ENCODE results near the gene CDKL2. TPM values are rescaled to one million over a fixed set of nuclear protein-coding genes. Genes with fewer than 3 reads are reported as not detected.
A peak's percentile ranks its signal among the peaks of the same experiment; 100 is the strongest.

The CDKL2 gene
- total RNA-seq, 1 donor from 2014 or later = 2.9 TPM

GRCh38 chr4:75633846-75634245 is 3.5 kb upstream of the CDKL2 start:
- no peaks in the 10 kb centered on the region for H3F3A ChIP-seq (ENCODE audit: low read depth)
- no peaks in the 10 kb centered on the region for H3K27me3 ChIP-seq
- no peak overlapping the region for H3K4me2 ChIP-seq
- H4K20me1 ChIP-seq (ENCODE audit: low read depth) = no peaks in the 10 kb centered on the region
- no peak overlapping the region for H3K4me3 ChIP-seq
- H3K79me2 ChIP-seq (ENCODE audit: low read depth) = no peaks in the 10 kb centered on the region
- Mint-ChIP-seq H3K4me1 (peaks cover 8% of the 10 kb centered on the region), H3K27me3 (ENCODE audit: insufficient read depth, low read depth) (peaks cover 3% of the 10 kb centered on the region), H3K36me3 (no peaks in the 10 kb centered on the region), H3K27ac (no peak overlapping the region), H3K4me3 (no peak overlapping the region), H3K9me3 (no peaks in the 10 kb centered on the region)
- no peaks in the 10 kb centered on the region for H3K36me3 ChIP-seq
- TF ChIP-seq EZH2phosphoT487 (IDR thresholded peaks at IDR 0.05) (no peak), CTCF (IDR thresholded peaks at IDR 0.05) (no peak), EZH2 (IDR thresholded peaks at IDR 0.05) (no peak)
- H2AFZ ChIP-seq (replicated peaks) = no peak overlapping the region
- H3K4me1 ChIP-seq = peaks cover 4% of the 10 kb centered on the region
- H3K9me3 ChIP-seq (ENCODE audit: low read depth) = no peaks in the 10 kb centered on the region
- H3K27ac ChIP-seq = no peak overlapping the region
- no peak for DNase-seq (ENCODE audit: low spot score)
- no peak overlapping the region for H3K9ac ChIP-seq

GRCh38 chr4:75630937-75631329 is 605 bp upstream of the CDKL2 start:
- H3K27ac ChIP-seq = no peak overlapping the region
- H3K36me3 ChIP-seq = no peaks in the 10 kb centered on the region
- H3F3A ChIP-seq (ENCODE audit: low read depth) = no peaks in the 10 kb centered on the region
- H3K4me1 ChIP-seq = peaks cover 4% of the 10 kb centered on the region
- H3K27ac Mint-ChIP-seq = no peak overlapping the region
- peak overlapping the region; percentile 87 for H3K4me3 Mint-ChIP-seq
- no peak for DNase-seq (ENCODE audit: low spot score)
- no peak overlapping the region for H3K9ac ChIP-seq
- peaks cover 8% of the 10 kb centered on the region for H3K4me1 Mint-ChIP-seq
- H4K20me1 ChIP-seq (ENCODE audit: low read depth) = no peaks in the 10 kb centered on the region
- H3K4me2 ChIP-seq = peak overlapping the region; percentile 77
- no peaks in the 10 kb centered on the region for H3K9me3 ChIP-seq (ENCODE audit: low read depth)
- H3K27me3 ChIP-seq = no peaks in the 10 kb centered on the region
- no peaks in the 10 kb centered on the region for H3K36me3 Mint-ChIP-seq
- H3K27me3 Mint-ChIP-seq (ENCODE audit: insufficient read depth, low read depth) = peaks cover 3% of the 10 kb centered on the region
- no peak for TF ChIP-seq CTCF (IDR thresholded peaks at IDR 0.05)
- TF ChIP-seq EZH2phosphoT487 (IDR thresholded peaks at IDR 0.05) = no peak
- no peak for TF ChIP-seq EZH2 (IDR thresholded peaks at IDR 0.05)
- H2AFZ ChIP-seq (replicated peaks) = peak overlapping the region; percentile 75
- no peaks in the 10 kb centered on the region for H3K9me3 Mint-ChIP-seq
- H3K79me2 ChIP-seq (ENCODE audit: low read depth) = no peaks in the 10 kb centered on the region
- peak overlapping the region; percentile 57 for H3K4me3 ChIP-seq

- H3K4me3 Mint-ChIP-seq = peak overlapping the region; percentile 70
- H3K9ac ChIP-seq = no peak overlapping the region
- peaks cover 2% of the 10 kb centered on the region for H3K27me3 Mint-ChIP-seq (ENCODE audit: insufficient read depth, low read depth)
- H3K36me3 ChIP-seq = no peaks in the 10 kb centered on the region
- no peak overlapping the region for H3K4me3 ChIP-seq
- peaks cover 4% of the 10 kb centered on the region for H3K4me1 ChIP-seq
- DNase-seq (ENCODE audit: low spot score) = no peak
- H3K27me3 ChIP-seq = no peaks in the 10 kb centered on the region
- H3K36me3 Mint-ChIP-seq = no peaks in the 10 kb centered on the region
- no peak overlapping the region for H2AFZ ChIP-seq (replicated peaks)
- TF ChIP-seq EZH2 (IDR thresholded peaks at IDR 0.05) = no peak
- TF ChIP-seq EZH2phosphoT487 (IDR thresholded peaks at IDR 0.05) = no peak
- no peak for TF ChIP-seq CTCF (IDR thresholded peaks at IDR 0.05)
- H3K4me1 Mint-ChIP-seq = peaks cover 8% of the 10 kb centered on the region
- no peak overlapping the region for H3K27ac ChIP-seq
- H3K27ac Mint-ChIP-seq = no peak overlapping the region
- no peaks in the 10 kb centered on the region for H3K9me3 Mint-ChIP-seq
- no peaks in the 10 kb centered on the region for H3F3A ChIP-seq (ENCODE audit: low read depth)
- H3K9me3 ChIP-seq (ENCODE audit: low read depth) = no peaks in the 10 kb centered on the region
- no peaks in the 10 kb centered on the region for H3K79me2 ChIP-seq (ENCODE audit: low read depth)
- H4K20me1 ChIP-seq (ENCODE audit: low read depth) = no peaks in the 10 kb centered on the region
- H3K4me2 ChIP-seq = no peak overlapping the region
Measured at GRCh38 chr4:75629239-75629638, 1.1 kb downstream of the CDKL2 start.
